Esophagus squamous epithelium (tissue), 5 donors: Measurements from ENCODE around the gene AKR1C2. TPM values are rescaled to one million over a fixed set of nuclear protein-coding genes. Genes with fewer than 3 reads are reported as not detected.
"Not testable (repeated sequence)": the region's sequence is repeated elsewhere in the genome, so short reads cannot be mapped to it uniquely, and the experiment has no call there.

ENCODE experiments used
- DNase-seq: peaks from one replicate; lab custom pipeline; 2025; lab: John Stamatoyannopoulos, UW
- H3K27ac ChIP-seq, 4 donors: fragments of 200-600 bp; sonication (generic); one replicate each; pipeline ENCODE4 v1.5.1; 2016 to 2019; ENCODE audit warnings: mild to moderate bottlenecking in 1 of 4
- H3K27me3 ChIP-seq, 4 donors: fragments of 200-600 bp; sonication (generic); 1 replicate in 3 of 4; 2 replicates in 1 of 4; pipeline versions ENCODE4 v1.5.1 to v1.6.0; 2017 to 2021; ENCODE audit warnings: antibody characterized with exemption in 1 of 4
- H3K36me3 ChIP-seq, 3 donors: fragments of 200-600 bp; sonication (generic); one replicate each; pipeline ENCODE4 v1.5.1; 2016 to 2019
- H3K4me1 ChIP-seq, 3 donors: fragments of 200-600 bp; sonication (generic); one replicate each; pipeline ENCODE4 v1.5.1; 2017 to 2019
- H3K4me3 ChIP-seq, 4 donors: fragments of 200-600 bp; sonication (generic); 1 replicate in 3 of 4; 2 replicates in 1 of 4; pipeline ENCODE4 v1.5.1; 2016 to 2019; ENCODE audit warnings: mild to moderate bottlenecking in 2 of 4, moderate library complexity in 1 of 4
- H3K9me3 ChIP-seq, 3 donors: fragments of 200-600 bp; sonication (generic); one replicate each; pipeline ENCODE4 v1.5.1; 2016 to 2019
- CTCF ChIP-seq, 6 experiments: fragments of 450-650 bp in 4 of 6; fragments of 200-600 bp in 2 of 6; sonication (generic) in 2 of 6; IDR thresholded peaks; one replicate each; pipeline ENCODE4 v1.5.1; 2016 to 2019; ENCODE audit warnings: antibody characterized with exemption in 6 of 6, mild to moderate bottlenecking in 4 of 6, moderate library complexity in 4 of 6
- POLR2A ChIP-seq, 4 donors: fragments of 450-650 bp; IDR thresholded peaks; one replicate each; pipeline ENCODE4 v1.6.1; 2017; ENCODE audit warnings: antibody characterized with exemption in 4 of 4, mild to moderate bottlenecking in 4 of 4, moderate library complexity in 3 of 4
- WGBS, 2 donors: methylation state at CpG; one replicate each; pipeline ENCODE4 v1.1.5; 2018; 5-methylcytosine and 5-hydroxymethylcytosine counted together
- intact Hi-C: fragments of 100-400 bp; cut with DNase I; formaldehyde crosslinking; loops from one replicate; pipeline ENCODE4 v1.15.0; 2022
- total RNA-seq, 4 donors: library from RNA; depleted of rRNA; stranded (reverse); fragments of >200 nt; gene quantifications; one replicate each; pipeline ENCODE4 v1.1.0, GENCODE V29; 2016
- donor health status: DM: yes; HTN: yes; CAD: no.

AKR1C2 gene
- total RNA-seq, 4 donors from 2014 or later, result 133 to 686 (median 378) TPM

DNA sequence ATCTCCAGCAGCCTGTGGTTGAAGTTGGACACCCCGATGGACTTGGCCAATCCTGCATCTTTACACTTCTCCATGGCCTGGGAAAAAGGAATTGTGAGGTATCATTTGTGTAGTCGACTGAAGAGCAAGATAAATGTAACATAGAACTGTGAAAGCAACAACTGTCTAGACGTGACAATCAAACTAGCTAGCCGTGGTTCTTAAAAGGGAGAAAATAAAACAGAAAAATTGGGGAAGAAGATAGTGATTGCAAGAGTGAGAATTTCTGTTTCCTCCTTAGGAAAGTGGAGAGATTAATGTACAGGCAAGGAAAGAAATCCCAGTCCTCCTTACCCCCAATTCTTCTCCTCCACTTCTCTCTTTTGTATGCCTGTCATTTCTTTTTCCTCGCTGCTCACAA lies 5.0 kb downstream of the AKR1C2 start:
- Histone ChIP-seq H3K27me3 (no peaks in the 10 kb centered on the region), H3K4me1 (peaks cover 0 to 21% (median 0%) of the 10 kb centered on the region in 3 donors), H3K4me3 (no peak overlapping the region), H3K27ac (no peak overlapping the region), H3K9me3 (no peaks in the 10 kb centered on the region), H3K36me3 (peaks cover 0 to 30% (median 0%) of the 10 kb centered on the region in 3 donors)
- no peak for TF ChIP-seq CTCF (IDR thresholded peaks at IDR 0.05)
- TF ChIP-seq POLR2A (IDR thresholded peaks at IDR 0.05), result no peak
- 77 to 88% methylated on average over 5 of the region's 5 CpGs for WGBS, 2 donors
- intact Hi-C loops, result no loop called here
- no peak for DNase-seq

DNA sequence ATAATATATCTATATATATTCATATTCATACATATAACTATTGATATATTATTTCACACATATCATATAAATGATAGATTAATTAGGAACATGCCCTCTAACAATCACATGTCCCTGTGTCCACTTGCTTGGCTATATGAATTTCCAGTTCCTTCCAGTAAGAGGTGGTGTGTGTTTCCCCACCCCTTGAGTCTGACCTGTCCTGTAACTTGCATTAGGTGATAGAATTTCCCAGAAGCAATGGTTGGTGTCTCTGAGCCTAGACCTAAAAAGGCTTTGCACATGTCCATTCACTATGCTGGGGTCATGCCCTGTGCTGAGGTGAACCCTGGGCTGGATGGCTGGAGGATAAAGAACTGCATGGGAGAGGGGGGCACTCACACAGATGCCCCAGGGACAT lies 9.4 kb downstream of the AKR1C2 start:
- intact Hi-C loops, H3K4me3 ChIP-seq, DNase-seq, H3K4me1 ChIP-seq, H3K27me3 ChIP-seq, H3K9me3 ChIP-seq, H3K27ac ChIP-seq: not testable (repeated sequence)
- H3K36me3 ChIP-seq, result peaks cover 0 to 41% (median 0%) of the 10 kb centered on the region in 3 donors

DNA sequence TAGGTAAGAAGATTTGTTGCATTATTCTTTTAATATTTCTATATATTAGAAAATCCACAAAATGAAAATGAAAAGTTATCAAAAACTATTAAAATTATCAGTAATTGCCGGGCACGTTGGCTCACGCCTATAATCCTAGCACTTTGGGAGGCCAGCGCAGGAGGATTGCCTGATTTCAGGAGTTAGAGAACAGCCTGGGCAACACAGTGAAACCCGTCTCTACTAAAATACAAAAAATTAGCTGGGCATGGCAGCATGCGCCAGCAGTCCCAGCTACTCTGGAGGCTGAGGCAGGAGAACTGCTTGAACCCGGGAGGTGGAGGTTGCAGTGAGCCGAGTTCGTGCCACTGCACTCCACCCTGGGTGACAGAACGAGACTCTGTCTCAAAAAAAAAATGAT lies 11.1 kb downstream of the AKR1C2 start:
- H3K36me3 ChIP-seq, result peaks cover 0 to 37% (median 0%) of the 10 kb centered on the region in 3 donors
- H3K27ac ChIP-seq, H3K9me3 ChIP-seq, DNase-seq, H3K27me3 ChIP-seq, H3K4me1 ChIP-seq, H3K4me3 ChIP-seq, intact Hi-C loops: not testable (repeated sequence)
- 87 to 89% methylated on average over 10 of the region's 10 CpGs for WGBS, 2 donors

DNA sequence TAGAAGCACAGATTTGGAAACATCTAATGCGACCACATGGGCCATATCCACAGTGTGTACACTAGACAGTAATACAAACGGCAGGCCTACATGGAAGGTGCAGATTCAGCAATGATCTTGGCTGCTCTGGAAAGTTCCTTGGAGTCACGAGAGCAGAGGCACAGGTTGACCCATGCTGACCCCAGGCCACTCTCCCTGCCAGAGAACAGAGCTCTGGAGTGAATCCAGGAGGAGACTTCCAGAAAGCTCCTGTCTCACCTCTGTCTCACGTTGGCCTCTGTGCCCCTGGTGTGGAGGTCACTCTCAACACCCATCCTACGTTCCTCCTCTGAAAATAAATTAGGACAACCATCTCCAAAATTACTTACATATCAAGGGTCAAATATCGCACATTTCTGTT lies 12.2 kb downstream of the AKR1C2 start:
- H3K4me3 ChIP-seq, H3K9me3 ChIP-seq, H3K27me3 ChIP-seq, intact Hi-C loops, DNase-seq, H3K27ac ChIP-seq, H3K4me1 ChIP-seq: not testable (repeated sequence)
- peaks cover 0 to 37% (median 0%) of the 10 kb centered on the region in 3 donors for H3K36me3 ChIP-seq
- 90 to 100% methylated on average over 1 to 2 of the region's 6 CpGs for WGBS, 2 donors

DNA sequence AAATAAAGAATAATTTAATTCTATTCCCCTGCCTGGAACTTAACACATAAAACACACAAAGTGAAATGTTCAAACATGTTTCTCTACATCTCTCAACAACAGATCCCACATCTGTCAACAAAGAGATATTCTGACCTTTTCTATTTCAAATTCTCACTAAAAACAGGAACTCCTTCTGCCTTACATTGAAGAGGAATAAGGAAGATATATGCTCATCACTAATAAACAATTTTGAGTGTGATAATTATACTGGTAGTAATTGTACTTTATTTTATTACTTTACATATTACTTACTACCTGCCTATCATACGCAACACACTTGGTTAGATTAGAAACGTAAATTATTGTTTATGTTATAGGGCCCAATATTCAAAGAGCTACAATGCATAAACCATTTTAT lies 13.4 kb downstream of the AKR1C2 start:
- H3K27me3 ChIP-seq, result no peaks in the 10 kb centered on the region
- no peaks in the 10 kb centered on the region for H3K9me3 ChIP-seq
- 85 to 95% methylated on average over 2 of the region's 2 CpGs for WGBS, 2 donors
- intact Hi-C loops, result no loop called here
- no peak overlapping the region for H3K27ac ChIP-seq
- H3K4me3 ChIP-seq, result no peak overlapping the region
- no peaks in the 10 kb centered on the region for H3K4me1 ChIP-seq
- H3K36me3 ChIP-seq, result peaks cover 0 to 37% (median 0%) of the 10 kb centered on the region in 3 donors
- no peak for DNase-seq
- TF ChIP-seq CTCF (IDR thresholded peaks at IDR 0.05), result no peak
- TF ChIP-seq POLR2A (IDR thresholded peaks at IDR 0.05), result no peak

DNA sequence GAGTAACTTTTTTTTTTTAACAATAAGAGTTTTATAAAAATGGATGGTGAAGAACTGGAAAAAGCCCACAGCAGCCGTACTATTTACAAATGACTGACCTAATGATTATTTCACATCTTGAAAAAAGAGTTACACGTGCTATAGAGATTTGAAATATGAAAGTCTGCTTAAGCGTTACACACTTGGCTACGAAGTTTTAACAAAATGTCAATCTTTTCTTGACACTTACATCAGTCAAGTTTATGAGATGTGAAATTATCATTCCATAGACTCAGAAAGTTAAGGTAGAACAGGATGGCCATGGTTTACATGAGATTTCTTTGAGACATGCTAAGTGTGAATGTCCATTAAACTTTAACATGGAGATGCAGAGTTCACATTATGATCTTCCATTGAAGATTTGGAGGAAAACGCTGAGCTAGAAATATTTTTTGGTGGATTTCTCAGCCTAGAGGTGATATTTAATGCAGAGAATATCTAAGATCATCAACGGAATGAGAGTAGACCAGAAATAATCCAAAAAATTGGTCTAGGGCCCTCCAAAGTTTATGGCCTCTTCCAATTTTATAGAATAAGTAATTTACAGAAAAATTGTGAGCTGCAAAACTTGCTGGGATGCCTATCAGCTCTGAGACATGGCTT lies 15.5 kb downstream of the AKR1C2 start:
- WGBS, 2 donors, result 91 to 94% methylated on average over 6 of the region's 6 CpGs
- H3K9me3 ChIP-seq, H3K4me3 ChIP-seq, H3K27me3 ChIP-seq, H3K4me1 ChIP-seq, H3K27ac ChIP-seq, DNase-seq: not testable (repeated sequence)
- H3K36me3 ChIP-seq, result peaks cover 0 to 37% (median 0%) of the 10 kb centered on the region in 3 donors
- intact Hi-C loops, result loop anchor here (10.0 kb wide), 1 partner anchor 133 kb away; no protein-coding TSS in a partner anchor

- 70 to 73% methylated on average over 5 to 7 of the region's 7 CpGs for WGBS, 2 donors
- TF ChIP-seq POLR2A (IDR thresholded peaks at IDR 0.05) (no peak), CTCF (IDR thresholded peaks at IDR 0.05) (peak in 1 of 6 experiments; percentile 3)
- no peaks in the 10 kb centered on the region for H3K9me3 ChIP-seq
- no peaks in the 10 kb centered on the region for H3K27me3 ChIP-seq
- peaks cover 0 to 22% (median 0%) of the 10 kb centered on the region in 3 donors for H3K36me3 ChIP-seq
- no peak for DNase-seq
- intact Hi-C loops, result loop anchor here (10.0 kb wide), 1 partner anchor 130 kb away; no protein-coding TSS in a partner anchor
- peaks cover 0 to 17% (median 0%) of the 10 kb centered on the region in 3 donors for H3K4me1 ChIP-seq
- no peak overlapping the region for H3K27ac ChIP-seq
- H3K4me3 ChIP-seq, result no peak overlapping the region
These were observed 18.6 kb downstream of the AKR1C2 start for GRCh38 chr10:4984971-4985594.
